ENCODE results near the gene KDM4C.

GRCh38 chr9:6929441-6930215, 171.9 kb downstream of the KDM4C start:
- TF ChIP-seq CTCF (IDR thresholded peaks at IDR 0.05): no peak
- no peak for TF ChIP-seq EP300 (IDR thresholded peaks at IDR 0.05)
